Activated B cell treated with CpG ODN at 0.5 μM for 24 hours (primary cell): ENCODE data around the gene R3HDM2. TPM values are rescaled to one million over a fixed set of nuclear protein-coding genes. Genes with fewer than 3 reads are reported as not detected.
"Not testable (repeated sequence)": the region's sequence is repeated elsewhere in the genome, so short reads cannot be mapped to it uniquely, and the experiment has no call there.

Source experiments
- ATAC-seq: fragments of 200-7000 bp; cut with Tn5 transposase; one replicate; pipeline ENCODE4 v1.10.0; 2021; ENCODE audit warnings: low read depth, mild to moderate bottlenecking, moderate library complexity
- CTCF ChIA-PET: fragments of 350-600 bp; sonication (Branson Sonifier 250); formaldehyde crosslinking; loops from one replicate; lab custom pipeline; 2021; ENCODE audit warnings: antibody characterized with exemption; lab: Charles Lee
- POLR2A ChIA-PET: fragments of 350-600 bp; sonication (Branson Sonifier 250); formaldehyde crosslinking; loops from one replicate; lab custom pipeline; 2021; ENCODE audit warnings: antibody characterized with exemption; lab: Charles Lee
- DNase-seq: peaks from one replicate; pipeline ENCODE4 v3.0.0; 2022
- H3K27ac Mint-ChIP-seq: one replicate; pipeline ENCODE4 v1.8.0; 2020; ENCODE audit warnings: mixed read lengths
- H3K27me3 Mint-ChIP-seq: one replicate; pipeline ENCODE4 v1.8.0; 2021; ENCODE audit warnings: mixed read lengths
- H3K36me3 Mint-ChIP-seq: one replicate; pipeline ENCODE4 v1.8.0; 2021; ENCODE audit warnings: low read depth, mixed read lengths
- H3K4me1 Mint-ChIP-seq: one replicate; pipeline ENCODE4 v1.8.0; 2021; ENCODE audit warnings: mixed read lengths
- H3K4me3 Mint-ChIP-seq: one replicate; pipeline ENCODE4 v1.8.0; 2020; ENCODE audit warnings: mild to moderate bottlenecking, mixed read lengths
- H3K9me3 Mint-ChIP-seq: one replicate; pipeline ENCODE4 v1.8.0; 2020; ENCODE audit warnings: mixed read lengths
- CTCF ChIP-seq: fragments of 200-600 bp; IDR thresholded peaks from one replicate; pipeline ENCODE4 v1.8.0; 2022; ENCODE audit warnings: antibody characterized with exemption, mild to moderate bottlenecking
- intact Hi-C: fragments of 100-400 bp; cut with micrococcal nuclease; formaldehyde crosslinking; loops from one replicate; pipeline ENCODE4 v1.15.1; 2024
- total RNA-seq: library from RNA; stranded (reverse); gene quantifications from 2 replicates; pipeline ENCODE4 v1.2.3, GENCODE V29; 2022

The R3HDM2 gene
- total RNA-seq, 1 donor from 2014 or later = 75.6 TPM

GRCh38 chr12:57410534-57410933 lies 20.3 kb downstream of the R3HDM2 start:
- H3K36me3 Mint-ChIP-seq = peaks cover 17% of the 10 kb centered on the region
- TF ChIP-seq CTCF = no peak
- no peak overlapping the region for H3K27ac Mint-ChIP-seq
- ATAC-seq (no peak), DNase-seq (no peak)
- POLR2A ChIA-PET = no interaction called here
- H3K4me1 Mint-ChIP-seq = peaks cover 16% of the 10 kb centered on the region
- H3K4me3 Mint-ChIP-seq = no peak overlapping the region
- no peaks in the 10 kb centered on the region for H3K9me3 Mint-ChIP-seq
- CTCF ChIA-PET = interaction anchor here (1.1 kb wide), 1 partner anchor 227 kb away, joined by 4 read pairs; no protein-coding TSS in a partner anchor
- H3K27me3 Mint-ChIP-seq = no peaks in the 10 kb centered on the region
- intact Hi-C loops = loop anchor here (5.0 kb wide), 1 partner anchor 33 kb away; no protein-coding TSS in a partner anchor

GRCh38 chr12:57404966-57405640 lies 25.7 kb downstream of the R3HDM2 start:
- TF ChIP-seq CTCF = no peak
- no peaks in the 10 kb centered on the region for H3K9me3 Mint-ChIP-seq
- no peak overlapping the region for H3K4me3 Mint-ChIP-seq
- peaks cover 4% of the 10 kb centered on the region for H3K4me1 Mint-ChIP-seq
- ChIA-PET POLR2A (interaction anchor here (0.6 to 1.1 kb wide), 2 partner anchors 16 to 54 kb away, joined by 3 to 8 read pairs; no protein-coding TSS in a partner anchor), CTCF (no interaction called here)
- intact Hi-C loops = no loop called here
- no peak for ATAC-seq
- DNase-seq = no peak
- H3K36me3 Mint-ChIP-seq = peaks cover 10% of the 10 kb centered on the region
- no peaks in the 10 kb centered on the region for H3K27me3 Mint-ChIP-seq
- no peak overlapping the region for H3K27ac Mint-ChIP-seq

GRCh38 chr12:57402156-57402555 lies 28.7 kb downstream of the R3HDM2 start:
- POLR2A ChIA-PET = interaction anchor here (0.7 kb wide), 1 partner anchor 117 kb away, joined by 4 read pairs; no protein-coding TSS in a partner anchor
- H3K36me3 Mint-ChIP-seq = peaks cover 19% of the 10 kb centered on the region
- H3K27me3 Mint-ChIP-seq = not testable (repeated sequence)

GRCh38 chr12:57401165-57401564 lies 29.7 kb downstream of the R3HDM2 start:
- H3K36me3 Mint-ChIP-seq = peaks cover 16% of the 10 kb centered on the region
- CTCF ChIA-PET = no interaction called here
- no peak overlapping the region for H3K4me3 Mint-ChIP-seq
- intact Hi-C loops = no loop called here
- H3K9me3 Mint-ChIP-seq = no peaks in the 10 kb centered on the region
- no peaks in the 10 kb centered on the region for H3K27me3 Mint-ChIP-seq
- ATAC-seq = no peak
- peaks cover 9% of the 10 kb centered on the region for H3K4me1 Mint-ChIP-seq
- no peak for TF ChIP-seq CTCF
- no peak overlapping the region for H3K27ac Mint-ChIP-seq
- DNase-seq = no peak
- POLR2A ChIA-PET = interaction anchor here (0.6 to 0.7 kb wide), 2 partner anchors 116 to 119 kb away, joined by 3 to 4 read pairs; no protein-coding TSS in a partner anchor

More at GRCh38 chr12:57402156-57402555, 28.7 kb downstream of the R3HDM2 start:
- H3K4me3 Mint-ChIP-seq, H3K27ac Mint-ChIP-seq, CTCF ChIA-PET, DNase-seq, H3K4me1 Mint-ChIP-seq, ATAC-seq, H3K9me3 Mint-ChIP-seq, intact Hi-C loops: not testable (repeated sequence)

GRCh38 chr12:57399718-57400463 lies 31.0 kb downstream of the R3HDM2 start:
- H3K4me3 Mint-ChIP-seq, H3K9me3 Mint-ChIP-seq, ATAC-seq, H3K4me1 Mint-ChIP-seq, H3K27ac Mint-ChIP-seq, DNase-seq, POLR2A ChIA-PET, H3K27me3 Mint-ChIP-seq: not testable (repeated sequence)
- intact Hi-C loops = loop anchor here (10.0 kb wide), 1 partner anchor 75 kb away; no protein-coding TSS in a partner anchor
- peaks cover 23% of the 10 kb centered on the region for H3K36me3 Mint-ChIP-seq
- CTCF ChIA-PET = interaction anchor here (0.6 kb wide), 1 partner anchor 14 kb away, joined by 3 read pairs; no protein-coding TSS in a partner anchor
